ENCODE measurements around the gene UEVLD.

UEVLD gene

GRCh38 chr11:18501629-18502028 lies 86.9 kb downstream of the UEVLD start:
- no peak for DNase-seq (ENCODE audit: low read depth in 3 of 3)

GRCh38 chr11:18498039-18498438 lies 90.5 kb downstream of the UEVLD start:
- no peak for DNase-seq (ENCODE audit: low read depth in 3 of 3)

- no peak for DNase-seq (ENCODE audit: low read depth in 3 of 3)
These were observed 92.8 kb downstream of the UEVLD start for GRCh38 chr11:18495703-18496102.

GRCh38 chr11:18495271-18495670 lies 93.3 kb downstream of the UEVLD start:
- DNase-seq (ENCODE audit: low read depth in 3 of 3), result no peak

GRCh38 chr11:18493310-18493709 lies 95.2 kb downstream of the UEVLD start:
- no peak for DNase-seq (ENCODE audit: low read depth in 3 of 3)

GRCh38 chr11:18492888-18493287 lies 95.6 kb downstream of the UEVLD start:
- no peak for DNase-seq (ENCODE audit: low read depth in 3 of 3)

GRCh38 chr11:18491924-18492323 lies 96.6 kb downstream of the UEVLD start:
- DNase-seq (ENCODE audit: low read depth in 3 of 3), result no peak

- DNase-seq (ENCODE audit: low read depth in 3 of 3), result no peak
These were observed 97.6 kb downstream of the UEVLD start for GRCh38 chr11:18490736-18491485.

GRCh38 chr11:18490319-18490718 lies 98.2 kb downstream of the UEVLD start:
- no peak for DNase-seq (ENCODE audit: low read depth in 3 of 3)

- no peak for DNase-seq (ENCODE audit: low read depth in 3 of 3)
These were observed 102.5 kb downstream of the UEVLD start for GRCh38 chr11:18485913-18486528.
